ENCODE data around the gene VSIG10.
"Not testable (repeated sequence)": the region's sequence is repeated elsewhere in the genome, so short reads cannot be mapped to it uniquely, and the experiment has no call there.

The VSIG10 gene

GRCh38 chr12:118107694-118108093 is 3.9 kb upstream of the VSIG10 start:
- no peak for DNase-seq

DNA sequence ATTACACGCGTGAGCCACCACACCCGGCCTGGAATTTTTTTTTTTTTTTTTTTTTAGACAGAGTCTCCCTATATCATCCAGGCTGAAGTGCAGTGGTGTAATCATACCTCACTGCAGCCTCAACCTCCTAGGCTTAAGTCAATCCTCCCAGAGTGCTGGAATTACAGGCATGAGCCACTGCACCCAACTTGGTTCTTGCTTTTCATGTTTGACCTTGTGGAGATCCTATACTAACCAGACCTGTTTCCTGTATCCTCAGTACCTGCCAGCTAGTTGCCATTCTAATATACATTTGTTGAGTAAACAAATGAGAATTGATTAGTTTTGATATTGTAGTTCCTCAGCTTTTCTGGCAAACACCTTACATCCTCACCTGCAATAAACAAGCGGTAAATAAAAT is 3.2 kb upstream of the VSIG10 start:
- no peak for DNase-seq

DNA sequence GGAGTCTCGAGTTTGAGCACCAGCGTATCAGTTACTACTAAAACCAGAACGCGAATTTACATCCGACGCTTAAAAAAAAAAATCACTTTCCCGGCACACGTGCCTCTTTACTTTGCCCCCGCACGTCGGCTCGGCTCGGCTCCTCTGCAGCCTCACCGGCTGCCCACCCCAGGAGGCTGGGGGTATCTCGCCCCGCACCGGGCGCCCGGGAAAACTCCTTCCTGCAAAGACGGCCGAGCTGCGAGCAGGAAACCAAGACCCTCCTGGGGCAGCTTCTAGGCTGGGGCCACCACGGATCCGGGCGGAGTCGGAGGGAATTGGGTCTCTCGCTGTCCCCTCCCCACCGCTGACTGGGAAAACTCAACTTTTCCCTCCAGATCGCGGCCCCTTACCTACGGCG is 610 bp downstream of the VSIG10 start:
- DNase-seq = no peak

GRCh38 chr12:118102609-118103008 is 1.2 kb downstream of the VSIG10 start:
- no peak for DNase-seq

GRCh38 chr12:118102070-118102469 is 1.7 kb downstream of the VSIG10 start:
- DNase-seq = no peak

- DNase-seq = no peak
Observed at GRCh38 chr12:118101051-118101450, 2.8 kb downstream of the VSIG10 start.

GRCh38 chr12:118098911-118099671 is 4.7 kb downstream of the VSIG10 start:
- no peak for DNase-seq

- no peak for DNase-seq
Observed at GRCh38 chr12:118098401-118098800, 5.4 kb downstream of the VSIG10 start.

- DNase-seq = no peak
Observed at GRCh38 chr12:118094039-118094438, 9.8 kb downstream of the VSIG10 start.

- DNase-seq = no peak
Observed at GRCh38 chr12:118089782-118090181, 14.0 kb downstream of the VSIG10 start.

DNA sequence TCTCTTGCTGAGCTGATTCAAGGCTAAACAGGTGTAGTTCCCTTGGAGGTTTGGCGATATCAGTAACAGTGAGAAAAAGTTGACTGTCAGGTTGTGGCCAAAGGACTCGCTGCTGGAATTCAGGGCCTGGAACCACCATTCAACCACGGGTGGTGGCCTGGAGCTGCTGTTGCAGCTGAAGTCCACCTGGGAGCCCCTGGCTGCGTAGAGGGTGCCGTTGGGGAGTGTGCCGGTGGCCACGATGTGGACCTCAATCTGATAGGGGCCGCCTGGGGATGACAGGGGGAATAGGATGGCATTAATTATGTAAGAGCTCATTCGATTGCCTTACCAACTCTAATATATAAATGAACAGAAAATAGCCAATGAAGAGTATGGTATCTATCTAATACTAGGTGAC is 21.6 kb downstream of the VSIG10 start:
- DNase-seq = no peak

DNA sequence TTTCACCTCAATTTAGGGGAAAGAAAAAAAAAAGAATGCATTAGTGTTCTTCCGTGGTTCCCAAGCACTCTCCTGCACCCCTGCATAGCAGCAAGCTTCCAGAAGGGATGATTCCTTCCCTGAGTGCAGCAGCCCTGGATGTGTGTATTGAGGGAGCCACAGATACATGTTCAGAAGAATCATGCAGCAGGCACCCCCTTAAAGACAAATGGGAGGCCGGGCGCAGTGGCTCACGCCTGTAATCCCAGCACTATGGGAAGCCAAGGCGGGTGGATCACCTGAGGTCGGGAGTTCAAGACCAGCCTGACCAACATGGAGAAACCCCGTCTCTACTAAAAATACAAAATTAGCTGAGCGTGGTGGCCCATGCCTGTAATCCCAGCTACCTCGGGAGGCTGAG is 22.3 kb downstream of the VSIG10 start:
- not testable (repeated sequence) for DNase-seq

GRCh38 chr12:118073768-118074167 is 30.0 kb downstream of the VSIG10 start:
- no peak for DNase-seq

GRCh38 chr12:118070650-118071049 is 33.2 kb downstream of the VSIG10 start:
- DNase-seq = no peak

GRCh38 chr12:118068445-118068844 is 35.4 kb downstream of the VSIG10 start:
- DNase-seq = peak; percentile 53 to 68

GRCh38 chr12:118065380-118065779 is 38.4 kb downstream of the VSIG10 start:
- DNase-seq = peak; percentile 49 to 53

DNA sequence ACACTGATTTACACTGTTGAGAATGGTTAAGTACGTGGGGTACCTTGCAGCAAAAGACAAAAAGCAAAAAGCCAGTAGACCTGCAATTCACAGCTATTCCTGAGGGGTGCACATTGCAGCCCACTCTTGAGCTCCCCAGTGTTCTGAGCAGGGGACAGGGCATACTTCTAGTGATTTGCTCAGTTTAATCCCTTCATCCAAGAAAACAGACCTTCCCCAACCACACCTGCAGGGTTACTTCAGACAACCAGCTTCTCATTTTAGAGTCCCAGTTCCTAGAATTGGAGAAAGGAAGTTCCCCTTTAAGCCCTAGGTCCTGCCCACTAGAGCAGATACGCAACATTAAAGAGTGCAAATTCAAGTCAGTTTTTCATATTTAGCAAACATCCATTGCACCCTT is 39.2 kb downstream of the VSIG10 start:
- peak; percentile 38 to 52 for DNase-seq

GRCh38 chr12:118063576-118064391 is 40.0 kb downstream of the VSIG10 start:
- DNase-seq = peak; percentile 59 to 66

GRCh38 chr12:118061873-118062843 is 41.7 kb downstream of the VSIG10 start:
- DNase-seq = peak; percentile 52 to 58

DNA sequence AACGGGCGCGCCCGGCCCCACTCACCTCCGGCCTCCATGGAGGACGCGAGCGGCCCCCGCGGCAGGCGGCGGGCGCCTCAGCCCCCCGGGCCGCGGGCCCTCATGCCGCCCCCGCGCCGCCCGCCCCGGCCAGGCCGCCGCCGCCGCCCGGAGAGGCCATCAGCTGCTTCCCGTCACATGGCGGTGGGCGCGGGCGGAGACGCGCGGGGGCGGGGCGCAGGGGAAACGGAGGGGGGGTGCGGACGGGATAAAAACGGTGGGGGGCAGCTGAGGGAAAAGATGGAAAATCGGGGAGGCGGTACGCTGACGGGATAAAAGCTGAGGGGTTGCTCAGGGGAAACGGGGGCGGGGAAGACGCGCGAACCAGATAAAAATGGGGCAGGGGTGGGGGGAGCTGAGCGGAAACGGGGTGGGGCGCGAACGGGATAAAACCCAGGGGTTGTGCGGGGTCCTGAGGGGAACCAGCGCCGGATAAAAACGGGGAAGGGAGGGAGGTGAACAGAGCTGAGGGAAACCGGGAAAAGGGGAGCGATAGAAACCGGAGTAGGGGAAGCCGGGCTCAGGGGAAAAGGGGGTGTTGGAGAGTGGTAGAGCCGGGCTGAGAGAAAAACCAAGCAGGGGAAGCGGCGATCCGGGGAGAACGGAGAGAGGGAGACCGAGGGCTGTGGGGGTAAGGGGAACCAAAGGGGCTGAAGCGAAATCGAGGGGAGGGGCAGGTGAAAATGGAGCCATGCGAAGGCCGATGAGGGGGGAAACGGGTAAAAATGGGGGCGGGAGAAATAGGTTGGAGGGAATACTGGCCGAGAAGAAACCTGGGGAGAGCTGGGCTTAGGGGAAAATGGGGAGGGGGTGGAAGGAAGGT is 42.6 kb downstream of the VSIG10 start, which contains the start of gene WSB2:
Gene WSB2 (minus strand): TSS at position 169 of the 862 bp plus-strand sequence. CDS start 131 bp downstream, at position 38.
- DNase-seq = peak; percentile 87 to 89

DNA sequence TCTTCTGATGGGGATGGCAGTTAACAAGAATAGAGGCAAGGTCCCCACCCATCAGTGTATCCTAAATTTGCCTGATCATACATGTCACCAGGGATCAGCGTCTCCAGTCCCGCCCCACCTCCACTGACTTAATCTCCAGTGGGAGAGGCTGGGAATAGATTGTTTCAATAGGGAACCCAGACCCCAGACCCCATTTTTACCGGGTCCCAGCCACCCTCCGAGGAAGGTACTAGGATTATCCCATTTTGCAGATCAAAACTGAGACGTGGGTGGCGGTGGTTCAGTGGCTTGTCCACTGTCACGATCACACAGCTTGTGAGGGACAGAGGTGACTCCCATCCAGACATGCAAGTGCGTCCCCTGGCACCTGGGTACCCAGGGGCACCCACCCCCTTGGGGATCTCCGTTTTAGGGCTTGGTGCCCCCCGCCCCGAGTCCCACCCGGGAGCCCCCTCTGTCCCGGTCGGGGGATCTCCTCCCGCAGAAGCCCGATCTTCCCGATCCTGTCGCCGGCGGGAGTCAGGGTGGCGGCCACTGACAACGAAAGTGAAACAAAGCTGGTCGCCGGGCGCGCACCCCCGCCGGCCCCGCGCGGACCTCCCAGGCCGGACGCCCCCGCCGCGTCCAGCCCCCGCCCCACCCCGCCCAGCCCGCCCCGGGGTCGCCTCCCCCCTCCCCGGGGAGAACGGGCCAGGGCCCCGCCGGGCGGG is 43.4 kb downstream of the VSIG10 start:
- DNase-seq = peak; percentile 54 to 55

All from inflammatory macrophage treated with lipopolysaccharide for 1 hour (primary cell).